Measurements from ENCODE around the gene MCCC1.
"Not testable (repeated sequence)": the region's sequence is repeated elsewhere in the genome, so short reads cannot be mapped to it uniquely, and the experiment has no call there.

Gene MCCC1

DNA sequence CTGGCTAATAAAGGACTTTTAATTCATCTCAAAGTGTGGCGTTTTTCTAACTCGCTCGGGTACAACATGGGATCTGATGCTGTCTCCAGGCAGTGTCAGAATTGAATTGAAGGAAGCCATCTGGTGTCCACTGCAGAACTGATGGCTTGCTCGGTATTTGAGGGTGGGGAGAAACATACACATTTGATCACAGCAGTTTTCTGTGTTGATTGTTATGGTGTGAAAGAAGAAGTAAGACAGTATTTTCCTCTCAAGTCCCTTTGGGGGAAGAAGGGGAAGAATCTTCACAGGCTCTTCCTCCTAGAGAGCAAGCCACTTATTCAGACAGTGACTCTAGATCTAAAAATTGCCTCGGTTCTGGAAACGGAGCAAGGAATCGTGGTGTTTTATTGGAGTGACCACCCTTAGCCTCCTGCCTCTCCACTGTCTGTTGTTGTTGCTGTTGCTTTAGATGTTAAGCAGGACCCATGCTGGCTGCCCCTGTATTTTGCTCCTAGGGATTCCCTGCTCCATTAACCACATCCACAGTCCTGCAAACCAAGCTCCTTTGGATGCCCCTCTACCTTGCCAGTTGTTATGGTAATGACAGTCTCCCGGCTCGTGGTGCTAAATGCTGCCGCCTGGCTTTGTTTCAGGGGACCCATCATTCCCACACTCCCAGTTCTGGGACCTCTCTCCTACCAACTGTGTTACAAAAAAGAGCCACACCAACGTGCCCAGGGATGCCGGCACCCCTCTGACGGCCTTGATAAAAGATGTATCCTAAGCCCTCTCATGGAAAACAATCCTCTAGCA lies 15.3 kb upstream of the MCCC1 start:
- Mint-ChIP-seq H3K4me1 (peaks cover 6% of the 10 kb centered on the region), H3K4me3 (no peak overlapping the region), H3K9me3 (no peaks in the 10 kb centered on the region), H3K27ac (no peak overlapping the region), H3K36me3 (no peaks in the 10 kb centered on the region)
- DNase-seq (ENCODE audit: low spot score in 2 of 2) (no peak), ATAC-seq (no peak)

GRCh38 chr3:183109847-183110246 lies 10.6 kb upstream of the MCCC1 start:
- H3K4me3 Mint-ChIP-seq; H3K4me1 Mint-ChIP-seq; H3K9me3 Mint-ChIP-seq; H3K27ac Mint-ChIP-seq; ATAC-seq; H3K36me3 Mint-ChIP-seq; DNase-seq (ENCODE audit: low spot score in 2 of 2): not testable (repeated sequence)

GRCh38 chr3:183108470-183108869 lies 9.2 kb upstream of the MCCC1 start:
- DNase-seq (ENCODE audit: low spot score in 2 of 2) (no peak), ATAC-seq (no peak)
- Mint-ChIP-seq H3K36me3 (no peaks in the 10 kb centered on the region), H3K27ac (no peak overlapping the region), H3K9me3 (no peaks in the 10 kb centered on the region), H3K4me1 (no peaks in the 10 kb centered on the region), H3K4me3 (no peak overlapping the region)

GRCh38 chr3:183108001-183108449 lies 8.7 kb upstream of the MCCC1 start:
- Mint-ChIP-seq H3K4me1 (no peaks in the 10 kb centered on the region), H3K9me3 (no peaks in the 10 kb centered on the region)
- no peak for ATAC-seq

DNA sequence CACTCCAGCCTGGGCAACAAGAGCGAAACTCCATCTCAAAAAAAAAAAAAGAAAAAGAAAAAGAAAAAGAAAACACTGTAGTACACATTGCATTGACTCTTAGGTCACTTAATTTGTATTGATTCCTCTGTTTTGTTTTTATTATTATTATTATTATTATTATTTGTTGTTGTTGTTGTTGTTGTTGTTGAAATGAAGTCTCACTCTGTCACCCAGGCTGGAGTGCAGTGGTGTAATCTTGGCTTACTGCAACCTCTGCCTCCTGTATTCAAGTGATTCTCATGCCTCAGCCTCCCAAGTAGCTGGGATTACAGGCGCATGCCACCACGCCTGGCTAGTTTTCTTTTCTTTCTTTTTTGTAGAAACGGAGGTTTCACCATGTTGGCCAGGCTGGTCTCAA lies 8.1 kb upstream of the MCCC1 start:
- DNase-seq (ENCODE audit: low spot score in 2 of 2); H3K9me3 Mint-ChIP-seq; H3K27ac Mint-ChIP-seq; H3K4me1 Mint-ChIP-seq; ATAC-seq; H3K4me3 Mint-ChIP-seq; H3K36me3 Mint-ChIP-seq: not testable (repeated sequence)

More at GRCh38 chr3:183108001-183108449, 8.7 kb upstream of the MCCC1 start:
- no peak overlapping the region for H3K27ac Mint-ChIP-seq
- H3K36me3 Mint-ChIP-seq, result no peaks in the 10 kb centered on the region
- DNase-seq (ENCODE audit: low spot score in 2 of 2), result no peak
- H3K4me3 Mint-ChIP-seq, result no peak overlapping the region

GRCh38 chr3:183106635-183107034 lies 7.3 kb upstream of the MCCC1 start:
- DNase-seq (ENCODE audit: low spot score in 2 of 2), result no peak

DNA sequence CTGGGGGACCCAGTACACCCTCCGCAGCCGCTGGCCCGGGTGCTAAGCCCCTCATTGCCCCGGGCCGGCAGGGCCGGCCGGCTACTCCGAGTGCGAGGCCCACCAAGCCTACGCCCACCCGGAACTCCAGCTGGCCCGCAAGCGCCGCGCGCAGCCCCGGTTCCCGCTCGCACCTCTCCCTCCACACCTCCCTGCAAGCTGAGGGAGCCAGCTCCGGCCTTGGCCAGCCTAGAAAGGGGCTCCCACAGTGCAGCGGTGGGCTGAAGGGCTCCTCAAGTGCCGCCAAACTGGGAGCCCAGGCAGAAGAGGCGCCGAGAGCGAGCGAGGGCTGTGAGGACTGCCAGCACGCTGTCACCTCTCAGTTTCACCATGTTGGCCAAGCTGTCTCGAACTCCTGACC lies 4.7 kb upstream of the MCCC1 start:
- not testable (repeated sequence) for H3K9me3 Mint-ChIP-seq; H3K36me3 Mint-ChIP-seq; DNase-seq (ENCODE audit: low spot score in 2 of 2); H3K4me3 Mint-ChIP-seq; H3K27ac Mint-ChIP-seq; ATAC-seq
- H3K4me1 Mint-ChIP-seq, result peaks cover 15% of the 10 kb centered on the region

More at GRCh38 chr3:183106635-183107034, 7.3 kb upstream of the MCCC1 start:
- ATAC-seq, result no peak
- H3K36me3 Mint-ChIP-seq, result no peaks in the 10 kb centered on the region
- no peaks in the 10 kb centered on the region for H3K9me3 Mint-ChIP-seq
- H3K4me1 Mint-ChIP-seq, result no peaks in the 10 kb centered on the region
- no peak overlapping the region for H3K27ac Mint-ChIP-seq
- H3K4me3 Mint-ChIP-seq, result no peak overlapping the region

GRCh38 chr3:183101040-183101439 lies 1.7 kb upstream of the MCCC1 start:
- H3K36me3 Mint-ChIP-seq, result peaks cover 10% of the 10 kb centered on the region
- H3K4me3 Mint-ChIP-seq; H3K9me3 Mint-ChIP-seq; ATAC-seq; DNase-seq (ENCODE audit: low spot score in 2 of 2); H3K27ac Mint-ChIP-seq: not testable (repeated sequence)
- peaks cover 34% of the 10 kb centered on the region for H3K4me1 Mint-ChIP-seq

DNA sequence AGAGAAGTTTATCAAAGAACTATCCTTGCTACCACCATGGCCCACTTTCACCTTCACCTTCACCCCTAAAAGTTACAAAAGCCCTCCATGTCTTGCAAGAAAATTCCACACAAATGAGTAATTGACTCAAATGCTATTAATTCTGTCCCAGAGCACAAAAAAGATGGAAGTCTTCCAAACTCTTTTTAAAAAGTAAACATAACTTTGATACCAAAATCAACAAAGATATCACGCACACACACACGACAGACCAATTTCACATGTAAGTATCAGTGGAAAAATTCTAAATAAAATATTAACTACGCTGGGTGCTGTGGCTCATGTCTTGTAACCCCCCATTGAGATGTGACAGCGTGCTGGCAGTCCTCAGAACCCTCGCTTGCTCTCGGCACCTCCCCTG lies 1.1 kb upstream of the MCCC1 start:
- DNase-seq (ENCODE audit: low spot score in 2 of 2), result no peak
- no peak for ATAC-seq
- Mint-ChIP-seq H3K4me1 (peaks cover 34% of the 10 kb centered on the region), H3K27ac (peak overlapping the region; percentile 98), H3K36me3 (peaks cover 16% of the 10 kb centered on the region), H3K4me3 (peak overlapping the region; percentile 97), H3K9me3 (no peaks in the 10 kb centered on the region)

- DNase-seq (ENCODE audit: low spot score in 2 of 2) (no peak), ATAC-seq (no peak)
- Mint-ChIP-seq H3K36me3 (peaks cover 17% of the 10 kb centered on the region), H3K27ac (peak overlapping the region; percentile 98), H3K4me3 (peak overlapping the region; percentile 97), H3K9me3 (no peaks in the 10 kb centered on the region), H3K4me1 (peaks cover 36% of the 10 kb centered on the region)
Measured at GRCh38 chr3:183099838-183100204, 525 bp upstream of the MCCC1 start.

- no peak for ATAC-seq
- peak overlapping the region; percentile 98 for H3K27ac Mint-ChIP-seq
- peaks cover 29% of the 10 kb centered on the region for H3K36me3 Mint-ChIP-seq
- peak overlapping the region; percentile 97 for H3K4me3 Mint-ChIP-seq
- no peak for DNase-seq (ENCODE audit: low spot score in 2 of 2)
- peaks cover 40% of the 10 kb centered on the region for H3K4me1 Mint-ChIP-seq
- no peaks in the 10 kb centered on the region for H3K9me3 Mint-ChIP-seq
Measured at GRCh38 chr3:183098536-183099025, 715 bp downstream of the MCCC1 start.

DNA sequence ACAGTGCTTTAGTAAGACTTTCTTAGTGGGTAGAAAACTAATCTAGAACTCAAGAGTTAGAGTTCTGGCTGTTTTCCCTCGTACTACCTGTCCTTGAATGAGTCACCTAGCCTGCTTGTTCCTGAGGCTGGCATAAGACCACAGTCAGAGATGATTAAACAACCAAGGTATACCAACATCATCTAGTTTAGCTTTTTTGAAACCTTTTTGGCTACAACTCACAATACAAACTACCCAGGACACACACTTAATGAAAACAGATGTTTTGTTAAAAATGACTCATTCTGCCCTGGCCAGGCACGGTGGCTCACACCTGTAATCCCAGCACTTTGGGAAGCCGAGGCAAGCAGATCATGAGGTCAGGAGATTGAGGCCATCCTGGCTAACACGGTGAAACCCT lies 4.6 kb downstream of the MCCC1 start:
- H3K9me3 Mint-ChIP-seq, result no peaks in the 10 kb centered on the region
- H3K4me3 Mint-ChIP-seq, result no peak overlapping the region
- H3K27ac Mint-ChIP-seq, result no peak overlapping the region
- H3K36me3 Mint-ChIP-seq, result peaks cover 66% of the 10 kb centered on the region
- DNase-seq (ENCODE audit: low spot score in 2 of 2), result no peak
- ATAC-seq, result no peak
- peaks cover 31% of the 10 kb centered on the region for H3K4me1 Mint-ChIP-seq

- no peak overlapping the region for H3K27ac Mint-ChIP-seq
- DNase-seq (ENCODE audit: low spot score in 2 of 2), result no peak
- no peaks in the 10 kb centered on the region for H3K9me3 Mint-ChIP-seq
- peaks cover 14% of the 10 kb centered on the region for H3K4me1 Mint-ChIP-seq
- ATAC-seq, result no peak
- no peak overlapping the region for H3K4me3 Mint-ChIP-seq
- H3K36me3 Mint-ChIP-seq, result peaks cover 81% of the 10 kb centered on the region
Measured at GRCh38 chr3:183092256-183092655, 7.0 kb downstream of the MCCC1 start.

GRCh38 chr3:183087184-183087583 lies 12.1 kb downstream of the MCCC1 start:
- Mint-ChIP-seq H3K36me3 (peaks cover 98% of the 10 kb centered on the region), H3K4me1 (no peaks in the 10 kb centered on the region), H3K27ac (no peak overlapping the region), H3K9me3 (no peaks in the 10 kb centered on the region), H3K4me3 (no peak overlapping the region)
- DNase-seq (ENCODE audit: low spot score in 2 of 2) (no peak), ATAC-seq (no peak)

DNA sequence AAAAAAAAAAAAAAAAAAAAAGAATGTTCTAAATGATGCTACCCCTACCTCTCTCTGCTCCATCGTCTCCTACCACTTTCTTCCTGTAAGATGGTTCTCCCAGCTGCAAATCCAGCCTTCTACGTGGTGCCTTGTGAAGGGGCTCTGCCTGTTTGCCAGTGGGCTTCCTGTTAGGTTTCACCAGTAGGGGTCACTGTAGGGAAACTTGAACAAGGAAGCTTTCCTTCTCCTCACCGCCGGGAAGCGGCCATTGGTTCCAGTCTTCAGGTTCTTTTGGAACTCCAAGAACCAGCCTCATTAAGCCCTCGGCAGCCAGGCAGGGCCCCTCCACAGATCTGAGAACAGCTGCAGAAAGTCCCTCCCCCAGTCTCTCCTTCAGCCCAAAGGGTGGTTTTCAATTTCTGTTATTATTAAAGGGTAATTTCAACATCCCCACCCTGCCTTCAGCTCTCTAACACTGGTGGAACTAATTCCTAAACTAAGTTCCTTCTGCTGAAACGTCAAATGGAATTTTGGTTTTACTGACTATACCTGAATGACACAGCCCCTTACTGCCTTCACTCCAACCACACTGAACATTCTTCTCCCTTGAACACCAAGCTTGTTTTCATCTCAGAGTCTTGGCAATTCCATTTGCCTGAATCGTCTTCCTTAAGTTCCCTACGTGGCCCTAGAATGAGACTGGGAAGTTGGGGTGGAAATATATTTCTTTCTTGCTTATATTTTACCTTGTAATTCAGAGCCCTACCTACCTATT lies 13.5 kb downstream of the MCCC1 start:
- no peak for DNase-seq (ENCODE audit: low spot score in 2 of 2)
- H3K4me1 Mint-ChIP-seq, result no peaks in the 10 kb centered on the region
- no peaks in the 10 kb centered on the region for H3K9me3 Mint-ChIP-seq
- no peak for ATAC-seq
- no peak overlapping the region for H3K27ac Mint-ChIP-seq
- peaks cover 86% of the 10 kb centered on the region for H3K36me3 Mint-ChIP-seq
- no peak overlapping the region for H3K4me3 Mint-ChIP-seq

Data from stimulated activated effector memory CD8-positive, alpha-beta T cell treated with anti-CD3 and anti-CD28 coated beads, Interleukin-12 subunit alpha, Interleukin-12 subunit beta, amount 100 ng/mL, for 72 hours (primary cell).